ENCODE data around the gene TST.

Gene TST

GRCh38 chr22:37061611-37062375, 42.5 kb upstream of the TST start:
- Histone ChIP-seq H3K4me3 (replicated peaks; ENCODE audit: insufficient read depth, low read length) (no peak overlapping the region), H3K27me3 (ENCODE audit: insufficient read depth, poor library complexity, severe bottlenecking) (peaks cover 21% of the 10 kb centered on the region), H3K27ac (replicated peaks) (no peak overlapping the region)
- DNase-seq (ENCODE audit: low read depth in 1 of 2, low spot score in 1 of 2), result no peak
- TF ChIP-seq POLR2AphosphoS5 (IDR thresholded peaks at IDR 0.05; ENCODE audit: low read depth) (no peak), CTCF (IDR thresholded peaks at IDR 0.05; ENCODE audit: insufficient read depth, low read length) (no peak), REST (IDR thresholded peaks at IDR 0.05; ENCODE audit: insufficient replicate concordance, low read depth) (no peak), SPI1 (IDR thresholded peaks at IDR 0.05; ENCODE audit: borderline replicate concordance, low read depth) (no peak), GABPA (IDR thresholded peaks at IDR 0.05; ENCODE audit: low read depth) (no peak)

- Histone ChIP-seq H3K27me3 (ENCODE audit: insufficient read depth, poor library complexity, severe bottlenecking) (peaks cover 21% of the 10 kb centered on the region), H3K27ac (replicated peaks) (no peak overlapping the region), H3K4me3 (replicated peaks; ENCODE audit: insufficient read depth, low read length) (no peak overlapping the region)
- TF ChIP-seq POLR2AphosphoS5 (IDR thresholded peaks at IDR 0.05; ENCODE audit: low read depth) (no peak), REST (IDR thresholded peaks at IDR 0.05; ENCODE audit: insufficient replicate concordance, low read depth) (no peak), GABPA (IDR thresholded peaks at IDR 0.05; ENCODE audit: low read depth) (no peak), SPI1 (IDR thresholded peaks at IDR 0.05; ENCODE audit: borderline replicate concordance, low read depth) (no peak)
- DNase-seq (ENCODE audit: low read depth in 1 of 2, low spot score in 1 of 2), result no peak
Observed at GRCh38 chr22:37060801-37061610, 41.8 kb upstream of the TST start.

GRCh38 chr22:37059876-37060449, 40.7 kb upstream of the TST start:
- Histone ChIP-seq H3K27me3 (ENCODE audit: insufficient read depth, poor library complexity, severe bottlenecking) (peaks cover 21% of the 10 kb centered on the region), H3K4me3 (replicated peaks; ENCODE audit: insufficient read depth, low read length) (no peak overlapping the region), H3K27ac (replicated peaks) (no peak overlapping the region)
- DNase-seq (ENCODE audit: low read depth in 1 of 2, low spot score in 1 of 2), result no peak
- TF ChIP-seq SPI1 (IDR thresholded peaks at IDR 0.05; ENCODE audit: borderline replicate concordance, low read depth), result no peak

GRCh38 chr22:37058917-37059701, 39.9 kb upstream of the TST start:
- TF ChIP-seq POLR2AphosphoS5 (IDR thresholded peaks at IDR 0.05; ENCODE audit: low read depth) (no peak), GABPA (IDR thresholded peaks at IDR 0.05; ENCODE audit: low read depth) (no peak), SPI1 (IDR thresholded peaks at IDR 0.05; ENCODE audit: borderline replicate concordance, low read depth) (no peak), CTCF (IDR thresholded peaks at IDR 0.05; ENCODE audit: insufficient read depth, low read length) (no peak)
- H3K27ac ChIP-seq (replicated peaks), result no peak overlapping the region
- DNase-seq (ENCODE audit: low read depth in 1 of 2, low spot score in 1 of 2), result no peak
- H3K27me3 ChIP-seq (ENCODE audit: insufficient read depth, poor library complexity, severe bottlenecking), result peaks cover 21% of the 10 kb centered on the region
- H3K4me3 ChIP-seq (replicated peaks; ENCODE audit: insufficient read depth, low read length), result no peak overlapping the region
